Measurements from ENCODE around the gene TTPAL. TPM values are rescaled to one million over a fixed set of nuclear protein-coding genes. Genes with fewer than 3 reads are reported as not detected.

The TTPAL gene
- total and polyA plus RNA-seq, 3 donors from 2014 or later: 9.8 to 13.1 (median 12.0) TPM

- intact Hi-C loops (cut with DNase I; ENCODE audit: low total_unique reads): no loop called here
- Histone ChIP-seq H3K36me3 (ENCODE audit: low read depth, missing control alignments) (no peaks in the 10 kb centered on the region), H3K27ac (no peak overlapping the region), H3K9me3 (no peaks in the 10 kb centered on the region), H3K4me3 (no peak overlapping the region), H3K4me1 (no peaks in the 10 kb centered on the region), H3K27me3 (no peaks in the 10 kb centered on the region)
- TF ChIP-seq POLR2A (IDR thresholded peaks at IDR 0.05) (no peak), CTCF (IDR thresholded peaks at IDR 0.05) (no peak)
- 96 to 100% methylated on average over 1 of the region's 1 CpG for WGBS, 2 donors
- DNase-seq: no peak
Observed at GRCh38 chr20:44502968-44503367, 27.3 kb downstream of the TTPAL start.

- Histone ChIP-seq H3K27ac (no peak overlapping the region), H3K9me3 (no peaks in the 10 kb centered on the region), H3K4me3 (no peak overlapping the region), H3K4me1 (no peaks in the 10 kb centered on the region), H3K27me3 (no peaks in the 10 kb centered on the region), H3K36me3 (ENCODE audit: low read depth, missing control alignments) (no peaks in the 10 kb centered on the region)
- WGBS, 2 donors: 93 to 94% methylated on average over 6 of the region's 6 CpGs
- DNase-seq: no peak
- TF ChIP-seq CTCF (IDR thresholded peaks at IDR 0.05) (no peak), POLR2A (IDR thresholded peaks at IDR 0.05) (no peak)
- intact Hi-C loops (cut with DNase I; ENCODE audit: low total_unique reads): no loop called here
Observed at GRCh38 chr20:44504402-44505307, 29.0 kb downstream of the TTPAL start.

- no peaks in the 10 kb centered on the region for H3K36me3 ChIP-seq (ENCODE audit: low read depth, missing control alignments)
- no peak overlapping the region for H3K27ac ChIP-seq
- no peak for DNase-seq
- H3K27me3 ChIP-seq: no peaks in the 10 kb centered on the region
- intact Hi-C loops (cut with DNase I; ENCODE audit: low total_unique reads): no loop called here
- H3K4me3 ChIP-seq: no peak overlapping the region
- no peak for TF ChIP-seq CTCF (IDR thresholded peaks at IDR 0.05)
- TF ChIP-seq POLR2A (IDR thresholded peaks at IDR 0.05): no peak
- 87 to 93% methylated on average over 4 of the region's 4 CpGs for WGBS, 2 donors
- H3K4me1 ChIP-seq: no peaks in the 10 kb centered on the region
- no peaks in the 10 kb centered on the region for H3K9me3 ChIP-seq
Observed at GRCh38 chr20:44509762-44510161, 34.1 kb downstream of the TTPAL start.

- no peaks in the 10 kb centered on the region for H3K36me3 ChIP-seq (ENCODE audit: low read depth, missing control alignments)
- H3K27me3 ChIP-seq: no peaks in the 10 kb centered on the region
- intact Hi-C loops (cut with DNase I; ENCODE audit: low total_unique reads): no loop called here
- H3K4me3 ChIP-seq: no peak overlapping the region
- no peak for DNase-seq
- no peaks in the 10 kb centered on the region for H3K9me3 ChIP-seq
- TF ChIP-seq CTCF (IDR thresholded peaks at IDR 0.05) (no peak), POLR2A (IDR thresholded peaks at IDR 0.05) (no peak)
- no peak overlapping the region for H3K27ac ChIP-seq
- WGBS, 2 donors: 87 to 88% methylated on average over 10 of the region's 10 CpGs
- H3K4me1 ChIP-seq: no peaks in the 10 kb centered on the region
Observed at GRCh38 chr20:44513871-44514270, 38.2 kb downstream of the TTPAL start.

- DNase-seq: no peak
- Histone ChIP-seq H3K9me3 (no peaks in the 10 kb centered on the region), H3K27me3 (no peaks in the 10 kb centered on the region), H3K4me3 (no peak overlapping the region), H3K36me3 (ENCODE audit: low read depth, missing control alignments) (no peaks in the 10 kb centered on the region), H3K4me1 (peaks cover 21% of the 10 kb centered on the region), H3K27ac (no peak overlapping the region)
- WGBS, 2 donors: 75 to 78% methylated on average over 7 of the region's 7 CpGs
- intact Hi-C loops (cut with DNase I; ENCODE audit: low total_unique reads): no loop called here
- no peak for TF ChIP-seq CTCF (IDR thresholded peaks at IDR 0.05)
- TF ChIP-seq POLR2A (IDR thresholded peaks at IDR 0.05): no peak
Observed at GRCh38 chr20:44516491-44516890, 40.8 kb downstream of the TTPAL start.

Data from testis (tissue), 3 donors.